ENCODE results near the gene SPATA31C2. TPM values are rescaled to one million over a fixed set of nuclear protein-coding genes. Genes with fewer than 3 reads are reported as not detected.
"Not testable (repeated sequence)": the region's sequence is repeated elsewhere in the genome, so short reads cannot be mapped to it uniquely, and the experiment has no call there.

SPATA31C2 gene
- total RNA-seq, result not detected in 2 replicates

DNA sequence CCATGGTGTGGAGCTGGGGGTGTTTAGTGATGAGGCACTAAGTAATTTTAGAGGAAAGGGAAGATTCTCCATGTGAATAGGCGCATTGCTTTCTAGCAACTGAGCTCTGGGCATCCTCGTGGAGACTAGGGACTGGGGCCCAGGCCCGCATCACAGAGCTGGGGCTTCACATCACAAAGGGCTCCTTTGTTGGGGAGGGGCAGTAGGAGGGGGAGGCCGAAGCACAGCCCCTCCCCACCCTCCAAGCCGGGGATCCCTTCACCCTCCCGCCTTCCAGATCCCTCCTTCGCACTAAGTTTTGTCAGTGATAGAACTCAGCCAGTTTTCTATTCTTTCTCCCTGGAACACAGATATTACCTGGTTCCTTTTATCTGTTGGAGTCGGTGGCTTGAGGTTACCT is at the start of gene SPATA31C2:
TSS of gene SPATA31C2 (minus strand) at position 101 of the 400 bp plus-strand sequence. CDS start at position 72, 29 bp downstream.
- not testable (repeated sequence) for DNase-seq (ENCODE audit: low read depth); H3K27me3 ChIP-seq (ENCODE audit: control insufficient read depth, insufficient read depth, low read length)

DNA sequence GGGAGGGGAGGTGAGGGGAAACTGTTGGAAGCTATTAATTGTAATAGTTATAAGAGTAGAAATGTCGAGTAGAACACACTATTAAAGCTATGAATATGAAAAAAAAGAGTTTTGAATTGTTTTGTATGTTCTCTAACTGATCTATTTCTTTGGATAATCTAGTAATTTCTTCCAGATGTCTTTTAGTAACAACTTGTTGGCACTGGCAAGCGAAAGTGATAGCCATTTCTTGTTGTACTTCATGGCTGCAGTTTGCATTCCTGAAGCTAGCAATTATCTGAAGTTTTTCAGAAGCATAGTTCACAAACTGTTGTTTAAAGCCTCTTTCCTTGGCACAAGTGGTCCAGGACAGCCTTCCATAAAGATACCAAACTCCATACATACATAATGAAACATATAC is 49.4 kb upstream of the SPATA31C2 start:
- DNase-seq (ENCODE audit: low read depth), result no peak
- Histone ChIP-seq H3K36me3 (ENCODE audit: control insufficient read depth, insufficient read depth, low read length) (no peaks in the 10 kb centered on the region), H3K4me3 (ENCODE audit: low read depth, low read length) (no peak overlapping the region), H3K27me3 (ENCODE audit: control insufficient read depth, insufficient read depth, low read length) (no peaks in the 10 kb centered on the region)
- TF ChIP-seq, protein P1, sequence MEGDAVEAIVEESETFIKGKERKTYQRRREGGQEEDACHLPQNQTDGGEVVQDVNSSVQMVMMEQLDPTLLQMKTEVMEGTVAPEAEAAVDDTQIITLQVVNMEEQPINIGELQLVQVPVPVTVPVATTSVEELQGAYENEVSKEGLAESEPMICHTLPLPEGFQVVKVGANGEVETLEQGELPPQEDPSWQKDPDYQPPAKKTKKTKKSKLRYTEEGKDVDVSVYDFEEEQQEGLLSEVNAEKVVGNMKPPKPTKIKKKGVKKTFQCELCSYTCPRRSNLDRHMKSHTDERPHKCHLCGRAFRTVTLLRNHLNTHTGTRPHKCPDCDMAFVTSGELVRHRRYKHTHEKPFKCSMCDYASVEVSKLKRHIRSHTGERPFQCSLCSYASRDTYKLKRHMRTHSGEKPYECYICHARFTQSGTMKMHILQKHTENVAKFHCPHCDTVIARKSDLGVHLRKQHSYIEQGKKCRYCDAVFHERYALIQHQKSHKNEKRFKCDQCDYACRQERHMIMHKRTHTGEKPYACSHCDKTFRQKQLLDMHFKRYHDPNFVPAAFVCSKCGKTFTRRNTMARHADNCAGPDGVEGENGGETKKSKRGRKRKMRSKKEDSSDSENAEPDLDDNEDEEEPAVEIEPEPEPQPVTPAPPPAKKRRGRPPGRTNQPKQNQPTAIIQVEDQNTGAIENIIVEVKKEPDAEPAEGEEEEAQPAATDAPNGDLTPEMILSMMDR (IDR thresholded peaks at IDR 0.05; ENCODE audit: insufficient read depth, low read length, poor library complexity, severe bottlenecking), result no peak

More for the DNA sequence above, at the start of gene SPATA31C2:
- not testable (repeated sequence) for H3K36me3 ChIP-seq (ENCODE audit: control insufficient read depth, insufficient read depth, low read length); H3K4me3 ChIP-seq (ENCODE audit: low read depth, low read length)

DNA sequence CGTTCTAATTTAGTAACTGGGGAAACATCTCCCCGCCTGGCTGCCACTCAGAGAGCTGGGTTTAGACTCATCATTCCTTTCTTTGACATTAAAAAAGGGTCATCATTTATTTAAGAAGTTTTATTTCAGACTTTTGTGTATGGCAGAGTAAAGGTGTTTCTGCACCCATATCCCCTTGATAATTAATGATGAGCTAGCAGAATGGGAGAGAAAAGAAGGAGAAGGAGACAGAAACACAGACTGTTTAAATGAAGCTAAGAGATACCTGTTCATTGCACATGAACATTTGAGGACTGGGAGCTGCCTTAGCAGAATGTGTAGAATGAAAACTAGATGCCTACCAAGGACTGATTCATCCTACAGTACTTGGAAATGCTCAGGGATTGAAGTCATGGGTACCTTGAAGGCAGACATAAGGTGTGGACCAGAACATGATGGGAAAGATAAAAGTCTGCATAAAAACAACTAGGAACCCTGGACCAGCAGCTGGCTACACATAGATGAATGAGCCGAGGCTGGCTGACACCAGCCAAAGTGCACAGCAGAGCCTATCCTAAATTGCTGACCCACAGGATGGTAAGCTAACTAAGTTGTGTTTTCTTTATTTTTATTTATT is 48.3 kb upstream of the SPATA31C2 start:
- TF ChIP-seq, protein P1 (IDR thresholded peaks at IDR 0.05; ENCODE audit: insufficient read depth, low read length, poor library complexity, severe bottlenecking), result no peak
- Histone ChIP-seq H3K4me3 (ENCODE audit: low read depth, low read length) (no peak overlapping the region), H3K27me3 (ENCODE audit: control insufficient read depth, insufficient read depth, low read length) (no peaks in the 10 kb centered on the region), H3K36me3 (ENCODE audit: control insufficient read depth, insufficient read depth, low read length) (no peaks in the 10 kb centered on the region)
- DNase-seq (ENCODE audit: low read depth), result no peak

GRCh38 chr9:88184976-88185375 is 46.7 kb upstream of the SPATA31C2 start:
- no peak for DNase-seq (ENCODE audit: low read depth)
- H3K4me3 ChIP-seq (ENCODE audit: low read depth, low read length), result no peak overlapping the region
- no peaks in the 10 kb centered on the region for H3K36me3 ChIP-seq (ENCODE audit: control insufficient read depth, insufficient read depth, low read length)
- H3K27me3 ChIP-seq (ENCODE audit: control insufficient read depth, insufficient read depth, low read length), result no peaks in the 10 kb centered on the region
- TF ChIP-seq, protein P1 (IDR thresholded peaks at IDR 0.05; ENCODE audit: insufficient read depth, low read length, poor library complexity, severe bottlenecking), result no peak

DNA sequence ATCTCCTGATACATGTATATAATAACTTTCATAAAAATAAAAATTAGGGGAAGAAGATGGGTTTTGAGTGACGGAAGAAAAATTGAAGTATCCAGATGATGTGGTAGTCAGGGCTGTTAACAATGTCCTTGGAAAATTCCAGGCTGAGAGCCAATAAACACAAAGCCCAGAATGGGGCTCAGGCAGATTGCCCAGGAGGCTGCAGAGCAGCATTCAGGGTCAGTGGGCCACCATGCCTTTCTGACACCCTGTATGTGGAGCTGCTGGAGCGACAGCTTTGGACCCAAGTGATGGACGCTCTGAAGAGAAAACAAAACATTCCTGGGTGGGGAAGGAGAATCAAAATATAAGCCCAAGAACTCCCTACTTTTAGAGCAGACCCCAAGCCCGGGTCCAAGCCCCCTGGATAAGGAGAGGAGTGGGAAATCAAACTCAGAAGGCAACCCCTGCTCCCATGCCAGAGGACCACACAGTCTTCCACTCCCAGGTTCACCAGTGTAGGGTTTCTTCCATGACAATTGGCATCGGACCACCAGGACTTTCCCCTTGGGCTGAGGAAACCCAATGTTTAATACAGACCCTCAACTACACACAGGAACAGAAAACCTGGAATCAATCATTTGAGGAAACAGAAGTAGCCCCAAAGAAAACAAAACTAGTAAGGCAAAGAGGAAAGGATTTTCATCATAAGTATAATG is 45.7 kb upstream of the SPATA31C2 start:
- TF ChIP-seq, protein P1 (IDR thresholded peaks at IDR 0.05; ENCODE audit: insufficient read depth, low read length, poor library complexity, severe bottlenecking), result no peak
- DNase-seq (ENCODE audit: low read depth), result no peak
- Histone ChIP-seq H3K4me3 (ENCODE audit: low read depth, low read length) (no peak overlapping the region), H3K36me3 (ENCODE audit: control insufficient read depth, insufficient read depth, low read length) (no peaks in the 10 kb centered on the region), H3K27me3 (ENCODE audit: control insufficient read depth, insufficient read depth, low read length) (no peaks in the 10 kb centered on the region)

DNA sequence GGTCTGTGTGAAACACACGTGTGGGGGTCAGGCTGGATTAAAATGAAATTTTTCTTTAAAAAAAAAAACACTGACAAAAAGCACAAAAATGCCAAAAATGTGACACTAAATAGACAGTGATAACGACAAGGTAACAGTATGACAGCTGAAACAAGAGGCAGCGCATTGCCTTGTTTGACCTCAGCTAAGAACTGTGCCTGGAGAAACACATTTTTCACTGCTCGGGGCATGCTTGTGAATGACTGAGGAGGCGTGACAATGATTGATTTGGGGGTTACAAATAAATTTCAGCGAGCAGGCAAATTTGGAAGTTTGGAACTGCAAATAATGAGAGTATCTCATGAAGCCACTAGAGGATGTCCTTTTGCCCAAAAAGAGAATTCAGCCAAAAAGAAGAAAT is 44.2 kb upstream of the SPATA31C2 start:
- no peaks in the 10 kb centered on the region for H3K36me3 ChIP-seq (ENCODE audit: control insufficient read depth, insufficient read depth, low read length)
- TF ChIP-seq, protein P1 (IDR thresholded peaks at IDR 0.05; ENCODE audit: insufficient read depth, low read length, poor library complexity, severe bottlenecking), result no peak
- no peak overlapping the region for H3K4me3 ChIP-seq (ENCODE audit: low read depth, low read length)
- DNase-seq (ENCODE audit: low read depth), result no peak
- H3K27me3 ChIP-seq (ENCODE audit: control insufficient read depth, insufficient read depth, low read length), result no peaks in the 10 kb centered on the region

Data from kidney epithelial cell (primary cell).